MM.1S (cell line): ENCODE results near the gene WBP4.

Source experiments
- EZH2 ChIP-seq: fragments of 300-600 bp; sonication (generic); optimal IDR thresholded peaks from 2 replicates; pipeline ENCODE3; 2017; ENCODE audit warnings: low read depth, mild to moderate bottlenecking, antibody characterized with exemption, low read length, mixed read lengths
- EZH2phosphoT487 ChIP-seq: fragments of 300-600 bp; sonication (generic); IDR thresholded peaks from 2 replicates; pipeline ENCODE4 v1.6.1; 2018; ENCODE audit warnings: antibody characterized with exemption, low read length
- TF ChIP-seq, protein P1 (sequence below): fragments of 300-600 bp; sonication (generic); IDR thresholded peaks from 2 replicates; pipeline ENCODE4 v1.5.1; 2016; ENCODE audit warnings: antibody characterized with exemption, low read length, mixed read lengths

DNA sequence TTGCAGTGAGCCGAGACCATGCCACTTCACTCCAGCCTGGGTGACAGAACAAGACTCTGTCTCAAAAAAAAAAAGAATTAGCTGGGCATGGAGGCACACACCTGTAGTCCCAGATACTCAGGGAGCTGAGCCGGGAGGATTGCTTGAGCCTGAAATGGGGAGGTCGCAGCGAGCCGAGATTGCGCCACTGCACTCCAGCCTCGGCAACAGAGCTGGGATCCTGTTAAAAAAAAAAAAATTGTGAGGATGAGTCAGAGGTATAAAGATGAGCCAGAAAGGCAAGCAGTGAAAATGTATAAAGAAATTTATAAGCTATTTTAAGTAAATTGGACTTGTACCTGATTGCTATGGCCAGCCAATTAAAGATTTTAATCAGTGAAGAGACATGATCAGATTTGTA is 50.1 kb downstream of the WBP4 start:
- TF ChIP-seq, protein P1, sequence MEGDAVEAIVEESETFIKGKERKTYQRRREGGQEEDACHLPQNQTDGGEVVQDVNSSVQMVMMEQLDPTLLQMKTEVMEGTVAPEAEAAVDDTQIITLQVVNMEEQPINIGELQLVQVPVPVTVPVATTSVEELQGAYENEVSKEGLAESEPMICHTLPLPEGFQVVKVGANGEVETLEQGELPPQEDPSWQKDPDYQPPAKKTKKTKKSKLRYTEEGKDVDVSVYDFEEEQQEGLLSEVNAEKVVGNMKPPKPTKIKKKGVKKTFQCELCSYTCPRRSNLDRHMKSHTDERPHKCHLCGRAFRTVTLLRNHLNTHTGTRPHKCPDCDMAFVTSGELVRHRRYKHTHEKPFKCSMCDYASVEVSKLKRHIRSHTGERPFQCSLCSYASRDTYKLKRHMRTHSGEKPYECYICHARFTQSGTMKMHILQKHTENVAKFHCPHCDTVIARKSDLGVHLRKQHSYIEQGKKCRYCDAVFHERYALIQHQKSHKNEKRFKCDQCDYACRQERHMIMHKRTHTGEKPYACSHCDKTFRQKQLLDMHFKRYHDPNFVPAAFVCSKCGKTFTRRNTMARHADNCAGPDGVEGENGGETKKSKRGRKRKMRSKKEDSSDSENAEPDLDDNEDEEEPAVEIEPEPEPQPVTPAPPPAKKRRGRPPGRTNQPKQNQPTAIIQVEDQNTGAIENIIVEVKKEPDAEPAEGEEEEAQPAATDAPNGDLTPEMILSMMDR: no peak
- TF ChIP-seq EZH2 (no peak), EZH2phosphoT487 (no peak)
